GM12878 (cell line): ENCODE results near the gene DYTN. TPM values are rescaled to one million over a fixed set of nuclear protein-coding genes. Genes with fewer than 3 reads are reported as not detected.
A peak's percentile ranks its signal among the peaks of the same experiment; 100 is the strongest.

ENCODE experiments used
- ATAC-seq: fragments of 200-7000 bp; cut with Tn5 transposase; 3 replicates; pipeline ENCODE4 v1.9.1; 2020; ENCODE audit warnings: mild to moderate bottlenecking, moderate library complexity
- BruUV-seq: library from RNA; stranded (reverse); fragments of 400-500 nt; replicated peaks from 2 replicates; lab custom pipeline; 2021; lab: Mats Ljungman, UMichigan
- CTCF ChIA-PET: fragments of 300-600 bp; sonication (Branson Sonifier 250); formaldehyde crosslinking; extraction: SDS; loops from one replicate; lab custom pipeline; 2021; ENCODE audit warnings: inconsistent platforms; lab: Yijun Ruan, JAX
- POLR2A ChIA-PET: fragments of 350-600 bp; formaldehyde crosslinking; extraction: SDS; loops from one replicate; lab custom pipeline; 2021; ENCODE audit warnings: inconsistent platforms; lab: Charles Lee
- RAD21 ChIA-PET: fragments of 300-600 bp; sonication (Branson Sonifier 250); formaldehyde crosslinking; loops from one replicate; lab custom pipeline; 2023; ENCODE audit warnings: antibody characterized with exemption; ENCODE audit not compliant: unreplicated experiment; lab: Charles Lee
- SMC1A ChIA-PET: fragments of 300-600 bp; sonication (Branson Sonifier 250); formaldehyde crosslinking; loops from one replicate; lab custom pipeline; 2023; ENCODE audit not compliant: unreplicated experiment, uncharacterized antibody; lab: Charles Lee
- DNase-seq: peaks from one replicate; pipeline ENCODE4 v3.0.0-alpha.2; 2011; ENCODE audit warnings: low read depth, low spot score
- FAIRE-seq: peaks from 3 replicates; lab custom pipeline; 2011; peaks lifted over from hg19 to GRCh38; lab: Jason Lieb, UNC
- H2AFZ ChIP-seq: 2 replicates; pipeline ENCODE4 v1.6.0; 2011; ENCODE audit warnings: low read depth, low read length, control low read depth; ENCODE audit not compliant: control insufficient read depth
- H3K27ac ChIP-seq: 2 replicates; pipeline ENCODE4 v1.5.1; 2011; ENCODE audit warnings: control low read depth; ENCODE audit not compliant: control insufficient read depth, insufficient read depth
- H3K27me3 ChIP-seq, 2 experiments: replicated peaks in 1 of 2; 2 replicates each; pipeline versions ENCODE4 v1.6.0 to v1.6.1; 2011; ENCODE audit warnings: low read length in 1 of 2; ENCODE audit not compliant: control insufficient read depth in 2 of 2, insufficient read depth in 2 of 2
- H3K36me3 ChIP-seq, 2 experiments: 2 replicates each; pipeline ENCODE4 v1.5.1; 2011; ENCODE audit warnings: low read length in 1 of 2; ENCODE audit not compliant: control insufficient read depth in 2 of 2, insufficient read depth in 2 of 2
- H3K4me1 ChIP-seq: 2 replicates; pipeline ENCODE4 v1.6.1; 2011; ENCODE audit warnings: mild to moderate bottlenecking, low read length, moderate library complexity, mixed read lengths; ENCODE audit not compliant: control insufficient read depth, insufficient read depth
- H3K4me2 ChIP-seq: 2 replicates; pipeline ENCODE4 v1.6.0; 2011; ENCODE audit warnings: control low read depth; ENCODE audit not compliant: control insufficient read depth, insufficient read depth
- H3K4me3 ChIP-seq: fragments of 200-600 bp; sonication (generic); 2 replicates; pipeline ENCODE4 v1.5.1; 2016
- H3K79me2 ChIP-seq: 2 replicates; pipeline ENCODE4 v1.6.0; 2011; ENCODE audit warnings: low read length; ENCODE audit not compliant: control insufficient read depth, insufficient read depth
- H3K9ac ChIP-seq: 2 replicates; pipeline ENCODE4 v1.8.0; 2011; ENCODE audit warnings: low read length, control low read depth, mixed read lengths; ENCODE audit not compliant: control insufficient read depth, insufficient read depth
- H3K9me3 ChIP-seq: replicated peaks from 3 replicates; pipeline ENCODE4 v1.5.1; 2011; ENCODE audit warnings: mild to moderate bottlenecking, low read length; ENCODE audit not compliant: control insufficient read depth, insufficient read depth
- H4K20me1 ChIP-seq: 2 replicates; pipeline ENCODE4 v1.6.0; 2011; ENCODE audit not compliant: control insufficient read depth, insufficient read depth
- CEBPB ChIP-seq, 2 experiments: fragments of 150-350 bp in 1 of 2; IDR thresholded peaks; 2 replicates each; pipeline ENCODE4 v1.6.1; 2012 to 2014; ENCODE audit warnings: low read depth in 2 of 2, low read length in 2 of 2, borderline replicate concordance in 1 of 2, inconsistent platforms in 1 of 2
- ETV6 ChIP-seq, 2 experiments: fragments of 450-650 bp in 1 of 2; IDR thresholded peaks in 1 of 2; conservative IDR thresholded peaks in 1 of 2; 2 replicates each; pipeline ENCODE4 v1.6.1; 2014; ENCODE audit warnings: antibody characterized with exemption in 1 of 2, borderline replicate concordance in 1 of 2, low read depth in 1 of 2, mild to moderate bottlenecking in 1 of 2, moderate library complexity in 1 of 2
- GATAD2B ChIP-seq: fragments of 450-650 bp; conservative IDR thresholded peaks from 2 replicates; pipeline ENCODE4 v1.6.1; 2017; ENCODE audit warnings: low read depth, mild to moderate bottlenecking, moderate library complexity
- HCFC1 ChIP-seq: fragments of 150-350 bp; IDR thresholded peaks from 2 replicates; pipeline ENCODE4 v1.6.1; 2014; ENCODE audit warnings: low read length
- HSF1 ChIP-seq: fragments of 150-350 bp; IDR thresholded peaks from 2 replicates; pipeline ENCODE4 v1.6.1; 2014; ENCODE audit warnings: mild to moderate bottlenecking, low read depth, low read length
- IKZF1 ChIP-seq: fragments of 450-650 bp; conservative IDR thresholded peaks from 2 replicates; pipeline ENCODE4 v1.6.1; 2017; ENCODE audit warnings: antibody characterized with exemption, mild to moderate bottlenecking
- JUNB ChIP-seq: IDR thresholded peaks from 2 replicates; pipeline ENCODE4 v1.6.1; 2016; ENCODE audit warnings: antibody characterized with exemption, mild to moderate bottlenecking
- KDM1A ChIP-seq: fragments of 200-600 bp; sonication (generic); IDR thresholded peaks from 2 replicates; pipeline ENCODE4 v1.6.1; 2016; ENCODE audit warnings: borderline replicate concordance
- NBN ChIP-seq: fragments of 450-650 bp; IDR thresholded peaks from 2 replicates; pipeline ENCODE4 v1.6.1; 2016
- NFYA ChIP-seq: IDR thresholded peaks from 2 replicates; pipeline ENCODE4 v1.6.1; 2011; ENCODE audit warnings: low read depth, mild to moderate bottlenecking, low read length, improper control_type of control experiment, borderline replicate concordance
- NFYB ChIP-seq: IDR thresholded peaks from 2 replicates; pipeline ENCODE4 v1.6.1; 2011; ENCODE audit warnings: low read depth, mild to moderate bottlenecking, low read length, improper control_type of control experiment, moderate library complexity; ENCODE audit not compliant: insufficient read depth
- NR2C1 ChIP-seq: fragments of 450-650 bp; IDR thresholded peaks from 2 replicates; pipeline ENCODE4 v1.6.1; 2017; ENCODE audit warnings: antibody characterized with exemption, mild to moderate bottlenecking, moderate library complexity
- PRDM15 ChIP-seq: fragments of 450-650 bp; formaldehyde crosslinking; IDR thresholded peaks from 2 replicates; pipeline ENCODE4 v1.4.0; 2020; ENCODE audit warnings: mild to moderate bottlenecking, moderate library complexity
- RUNX3 ChIP-seq: IDR thresholded peaks from 2 replicates; pipeline ENCODE4 v1.6.1; 2012; ENCODE audit warnings: low read length, inconsistent platforms
- SRF ChIP-seq, 2 experiments: IDR thresholded peaks; 2 replicates each; pipeline ENCODE4 v1.6.1; 2011; ENCODE audit warnings: low read depth in 2 of 2, low read length in 2 of 2, mild to moderate bottlenecking in 1 of 2, moderate library complexity in 1 of 2
- TCF3 ChIP-seq: IDR thresholded peaks from 2 replicates; pipeline ENCODE4 v1.6.1; 2012; ENCODE audit warnings: low read depth, mild to moderate bottlenecking, low read length, borderline replicate concordance; ENCODE audit not compliant: insufficient read depth
- TCF7 ChIP-seq: IDR thresholded peaks from 2 replicates; pipeline ENCODE4 v1.6.1; 2014; ENCODE audit warnings: antibody characterized with exemption, borderline replicate concordance
- USF1 ChIP-seq: IDR thresholded peaks from 2 replicates; pipeline ENCODE4 v1.6.1; 2011; ENCODE audit warnings: borderline replicate concordance, low read depth, mild to moderate bottlenecking, moderate library complexity, mixed read lengths, low read length; ENCODE audit not compliant: insufficient read depth; ENCODE audit errors: extremely low read length
- ZNF217 ChIP-seq: fragments of 450-650 bp; IDR thresholded peaks from 2 replicates; pipeline ENCODE4 v1.6.1; 2017; ENCODE audit warnings: antibody characterized with exemption, mild to moderate bottlenecking
- ZNF24 ChIP-seq: fragments of 450-650 bp; IDR thresholded peaks from 2 replicates; pipeline ENCODE4 v1.6.1; 2017; ENCODE audit warnings: antibody characterized with exemption, mild to moderate bottlenecking
- WGBS: methylation state at CpG from one replicate; pipeline ENCODE4 v1.1.6; 2016; ENCODE audit warnings: low lambda C conversion rate; ENCODE audit not compliant: insufficient replicate concordance, insufficient coverage; ENCODE audit errors: missing lambda C conversion rate; 5-methylcytosine and 5-hydroxymethylcytosine counted together
- in situ Hi-C: fragments of 300-500 bp; cut with MboI; formaldehyde crosslinking; loops from 9 replicates; pipeline ENCODE4 v1.14.3; 2018; ENCODE audit warnings: mixed read lengths
- intact Hi-C: fragments of 100-400 bp; cut with micrococcal nuclease; formaldehyde crosslinking; loops from one replicate; pipeline ENCODE4 v1.14.2; 2022; ENCODE audit not compliant: unreplicated experiment
- polyA plus RNA-seq, 11 experiments: library from polyadenylated mRNA; depleted of rRNA in 4 of 11; unstranded in 6 of 11; stranded (reverse) in 5 of 11; fragments of >200 nt; fragmentation: Nextera tagmentation in 4 of 11; fragmentation: Illumina TruSeq in 1 of 11; extraction: Ambion mirVana in 4 of 11; extraction: Trizol in 1 of 11; gene quantifications; 1 replicate in 1 of 11; 2 replicates in 10 of 11; pipeline versions ENCODE4 v1.2.1 to v1.2.3, GENCODE V29; 2011 to 2016; ENCODE audit warnings: inconsistent platforms in 2 of 11, missing spikeins in 2 of 11, low read depth in 1 of 11
- total RNA-seq, 4 experiments: library from RNA; depleted of rRNA in 3 of 4; stranded (reverse); fragments of >200 nt in 3 of 4; fragmentation: Illumina TruSeq in 1 of 4; extraction: Trizol in 1 of 4; gene quantifications; 2 replicates each; pipeline versions ENCODE4 v1.2.1 to v1.2.3, GENCODE V29; 2013 to 2021

DYTN gene
- total and polyA plus RNA-seq, 10 of the 15 experiments (the other 5 are each of a cell fraction or from before 2014, with no cell fraction given), result 0.02 to 0.32 (median 0.09) TPM; not detected in 3

- POLR2A ChIA-PET, result no interaction called here
- TF ChIP-seq ZNF24 (peak; percentile 65; the same call in 1 of the 2 replicates), ETV6 (conservative IDR thresholded peaks at IDR 0.05 in 1 of 2, IDR thresholded peaks at IDR 0.05 in 1 of 2; ENCODE audit: borderline replicate concordance in 1 of 2, low read depth in 1 of 2) (peak in 1 of 2 experiments; percentile 45; a peak in 1 of 4 replicates), NR2C1 (no peak), TCF3 (no peak), TCF7 (no peak), NBN (no peak), KDM1A (no peak), ZNF217 (no peak), USF1 (no peak), RUNX3 (0 out of 2 replicates have a peak, but pooled peaks have one; percentile 32), HSF1 (no peak), PRDM15 (CRISPR knock-in tag) (no peak), NFYA (no peak), NFYB (no peak), GATAD2B (no peak), SRF (IDR thresholded peaks at IDR 0.05; ENCODE audit: low read depth in 2 of 2, low read length in 2 of 2) (no peak), IKZF1 (0 out of 2 replicates have a peak, but pooled peaks have one; percentile 10), CEBPB (IDR thresholded peaks at IDR 0.05; ENCODE audit: borderline replicate concordance in 1 of 2, low read depth in 2 of 2, low read length in 2 of 2) (no peak), HCFC1 (no peak), JUNB (peak; percentile 49)
Measured at GRCh38 chr2:206713746-206714145, 4.5 kb downstream of the DYTN start.

More at GRCh38 chr2:206713746-206714145, 4.5 kb downstream of the DYTN start:
- intact Hi-C loops (no loop called here), in situ Hi-C loops (no loop called here)
- Histone ChIP-seq H3K9ac (0 out of 2 replicates have a peak overlapping the region, but pooled peaks have one; percentile 47), H3K36me3 (no peaks in the 10 kb centered on the region), H4K20me1 (no peaks in the 10 kb centered on the region), H3K27me3 (no peaks in the 10 kb centered on the region), H3K27ac (peak overlapping the region; percentile 22), H3K4me1 (peaks cover 15% of the 10 kb centered on the region), H3K9me3 (no peaks in the 10 kb centered on the region), H3K4me3 (no peak overlapping the region), H3K79me2 (no peaks in the 10 kb centered on the region), H2AFZ (peak overlapping the region; percentile 55), H3K4me2 (peak overlapping the region; percentile 77)
- CTCF ChIA-PET, result no interaction called here
- WGBS, result 7% methylated on average over 4 of the region's 4 CpGs
- no TSS peak for BruUV-seq
- ATAC-seq, result peak; percentile 84
- SMC1A ChIA-PET, result interaction anchor here (0.9 kb wide), 1 partner anchor 15 kb away, joined by 4 read pairs; no protein-coding TSS in a partner anchor
- DNase-seq, result peak; percentile 27
- no peak for FAIRE-seq
- RAD21 ChIA-PET, result no interaction called here
